ENCODE measurements around the gene MAN2A2. TPM values are rescaled to one million over a fixed set of nuclear protein-coding genes. Genes with fewer than 3 reads are reported as not detected.

MAN2A2 gene
- total RNA-seq, 1 donor from 2014 or later: 90.4 TPM

DNA sequence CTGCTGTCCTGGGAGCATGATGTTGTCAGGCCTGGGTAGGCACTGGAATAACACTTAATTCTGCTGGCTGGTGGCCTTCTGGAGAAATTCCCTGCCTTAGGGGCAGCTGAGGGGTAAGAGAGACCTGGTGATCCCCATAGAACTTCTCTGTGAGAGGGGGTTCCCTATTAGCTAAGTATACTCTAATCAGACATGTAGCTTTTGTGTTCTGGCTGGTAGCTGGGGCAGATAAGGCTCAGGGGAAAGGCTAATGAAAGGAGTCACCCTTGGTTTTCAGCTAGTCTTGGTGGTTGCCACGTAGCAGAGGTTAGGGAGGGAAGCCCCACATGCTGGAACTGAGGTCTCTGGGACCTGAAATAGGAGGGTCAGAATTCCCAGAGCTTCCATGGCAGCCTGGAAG, 30.2 kb downstream of the MAN2A2 start:
- peaks cover 12 to 33% of the 10 kb centered on the region in 2 donors for H3K4me1 ChIP-seq
- TF ChIP-seq, protein P1, sequence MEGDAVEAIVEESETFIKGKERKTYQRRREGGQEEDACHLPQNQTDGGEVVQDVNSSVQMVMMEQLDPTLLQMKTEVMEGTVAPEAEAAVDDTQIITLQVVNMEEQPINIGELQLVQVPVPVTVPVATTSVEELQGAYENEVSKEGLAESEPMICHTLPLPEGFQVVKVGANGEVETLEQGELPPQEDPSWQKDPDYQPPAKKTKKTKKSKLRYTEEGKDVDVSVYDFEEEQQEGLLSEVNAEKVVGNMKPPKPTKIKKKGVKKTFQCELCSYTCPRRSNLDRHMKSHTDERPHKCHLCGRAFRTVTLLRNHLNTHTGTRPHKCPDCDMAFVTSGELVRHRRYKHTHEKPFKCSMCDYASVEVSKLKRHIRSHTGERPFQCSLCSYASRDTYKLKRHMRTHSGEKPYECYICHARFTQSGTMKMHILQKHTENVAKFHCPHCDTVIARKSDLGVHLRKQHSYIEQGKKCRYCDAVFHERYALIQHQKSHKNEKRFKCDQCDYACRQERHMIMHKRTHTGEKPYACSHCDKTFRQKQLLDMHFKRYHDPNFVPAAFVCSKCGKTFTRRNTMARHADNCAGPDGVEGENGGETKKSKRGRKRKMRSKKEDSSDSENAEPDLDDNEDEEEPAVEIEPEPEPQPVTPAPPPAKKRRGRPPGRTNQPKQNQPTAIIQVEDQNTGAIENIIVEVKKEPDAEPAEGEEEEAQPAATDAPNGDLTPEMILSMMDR (IDR thresholded peaks at IDR 0.05): no peak
- peaks cover 0 to 6% of the 10 kb centered on the region in 2 donors for H3K36me3 ChIP-seq
- intact Hi-C loops (cut with DNase I): loop anchor here (5.0 to 10.0 kb wide), 2 partner anchors 46 to 928 kb away; partner anchors contain the start of gene ZNF710
- H3K9me3 ChIP-seq: no peaks in the 10 kb centered on the region
- H3K27me3 ChIP-seq: no peaks in the 10 kb centered on the region
- peak overlapping the region in 1 of 2 donors; percentile 88 for H3K27ac ChIP-seq
- DNase-seq (ENCODE audit: low spot score in 2 of 2): no peak
- no peak overlapping the region for H3K4me3 ChIP-seq

DNA sequence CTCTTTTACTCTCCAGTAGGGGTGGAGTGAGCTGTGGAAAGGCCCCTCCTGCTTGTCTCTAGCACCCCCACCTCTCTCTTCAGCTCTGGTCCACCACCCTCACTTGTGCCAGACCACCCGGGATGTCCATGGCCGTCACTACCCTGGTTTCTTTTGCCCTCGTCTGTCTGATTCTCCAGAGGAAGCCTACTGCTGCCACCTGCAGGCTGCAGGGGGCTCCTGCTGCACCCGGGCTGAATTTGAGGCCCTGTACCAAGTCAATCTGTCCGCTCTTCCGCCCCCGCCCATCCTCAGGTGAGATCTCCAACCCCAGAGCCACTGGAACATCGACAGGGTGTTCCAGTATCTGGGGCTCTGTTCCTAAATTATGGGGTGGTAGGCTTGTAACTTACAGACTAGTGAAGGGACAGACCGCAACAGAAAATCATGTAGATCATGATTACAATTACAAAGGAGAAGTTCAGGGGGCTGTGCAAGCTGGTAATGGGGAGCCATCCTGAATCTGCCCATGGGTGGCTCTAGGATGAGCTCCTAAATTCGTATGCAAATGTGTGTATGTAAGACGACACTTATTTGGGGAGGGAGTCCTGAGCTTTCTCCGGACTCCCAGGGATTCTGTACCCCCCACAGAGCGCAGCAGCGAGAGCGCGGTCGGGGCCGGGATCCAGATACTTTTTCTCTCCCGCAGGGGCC, 31.3 kb downstream of the MAN2A2 start:
- intact Hi-C loops (cut with DNase I): loop anchor here (2.0 to 10.0 kb wide), 3 partner anchors 22 to 930 kb away; partner anchors contain the start of gene ZNF710
- peaks cover 6 to 17% of the 10 kb centered on the region in 2 donors for H3K36me3 ChIP-seq
- H3K4me3 ChIP-seq: peak overlapping the region; percentile 72 to 77
- no peaks in the 10 kb centered on the region for H3K27me3 ChIP-seq
- H3K4me1 ChIP-seq: peaks cover 12 to 33% of the 10 kb centered on the region in 2 donors
- H3K27ac ChIP-seq: peak overlapping the region; percentile 81 to 85
- no peaks in the 10 kb centered on the region for H3K9me3 ChIP-seq
- DNase-seq (ENCODE audit: low spot score in 2 of 2): peak; percentile 54 to 93
- TF ChIP-seq, protein P1 (IDR thresholded peaks at IDR 0.05): peak; percentile 71 to 94 (median 92)

DNA sequence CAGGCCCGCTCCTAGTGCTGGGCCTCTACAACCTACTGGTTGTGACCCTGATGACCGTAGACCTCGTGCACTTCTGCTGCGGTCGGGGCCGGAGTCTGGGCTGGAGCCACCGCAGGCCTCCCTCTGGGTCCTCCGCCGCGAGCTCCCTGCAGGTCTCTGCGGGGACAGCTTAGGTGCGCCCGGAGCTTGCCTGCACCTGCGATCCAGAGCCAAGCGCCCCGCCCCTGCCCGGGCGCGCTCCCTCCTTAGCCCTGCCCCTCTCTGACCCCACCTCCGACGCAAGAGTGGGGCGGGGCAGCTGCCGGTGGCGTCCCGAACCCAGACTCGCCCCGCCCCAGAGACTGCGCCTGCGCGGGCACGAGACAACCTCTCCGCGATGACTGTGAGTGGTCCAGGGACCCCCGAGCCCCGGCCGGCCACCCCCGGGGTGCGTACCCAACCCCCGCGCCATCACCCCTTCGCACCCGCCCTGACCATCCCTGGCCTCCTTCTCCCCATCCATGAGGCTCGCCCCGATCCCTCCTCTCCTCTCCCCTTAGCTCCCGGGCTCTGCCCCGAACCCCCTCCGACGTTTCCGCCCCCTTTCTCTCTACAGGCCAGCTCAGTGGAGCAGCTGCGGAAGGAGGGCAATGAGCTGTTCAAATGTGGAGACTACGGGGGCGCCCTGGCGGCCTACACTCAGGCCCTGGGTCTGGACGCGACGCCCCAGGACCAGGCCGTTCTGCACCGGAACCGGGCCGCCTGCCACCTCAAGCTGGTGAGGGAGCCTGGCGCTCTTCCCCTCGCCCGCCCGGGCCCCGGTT, 32.0 kb downstream of the MAN2A2 start, which contains the start of gene UNC45A:
Gene UNC45A (plus strand): TSS at position 337 of the 803 bp plus-strand sequence. CDS start 40 bp downstream, at position 377.
- intact Hi-C loops (cut with DNase I): loop anchor here (2.0 to 10.0 kb wide), 4 partner anchors 22 to 930 kb away; partner anchors contain the start of genes BLM and ZNF710
- H3K9me3 ChIP-seq: no peaks in the 10 kb centered on the region
- H3K27ac ChIP-seq: peak within 1 kb of the TSS; percentile 81 to 85
- no peaks in the 10 kb centered on the region for H3K27me3 ChIP-seq
- peak; percentile 56 to 94 for DNase-seq (ENCODE audit: low spot score in 2 of 2)
- peaks cover 14 to 25% of the 10 kb centered on the region in 2 donors for H3K36me3 ChIP-seq
- peak within 1 kb of the TSS; percentile 72 to 77 for H3K4me3 ChIP-seq
- TF ChIP-seq, protein P1 (IDR thresholded peaks at IDR 0.05): no peak
- H3K4me1 ChIP-seq: peaks cover 12 to 33% of the 10 kb centered on the region in 2 donors

DNA sequence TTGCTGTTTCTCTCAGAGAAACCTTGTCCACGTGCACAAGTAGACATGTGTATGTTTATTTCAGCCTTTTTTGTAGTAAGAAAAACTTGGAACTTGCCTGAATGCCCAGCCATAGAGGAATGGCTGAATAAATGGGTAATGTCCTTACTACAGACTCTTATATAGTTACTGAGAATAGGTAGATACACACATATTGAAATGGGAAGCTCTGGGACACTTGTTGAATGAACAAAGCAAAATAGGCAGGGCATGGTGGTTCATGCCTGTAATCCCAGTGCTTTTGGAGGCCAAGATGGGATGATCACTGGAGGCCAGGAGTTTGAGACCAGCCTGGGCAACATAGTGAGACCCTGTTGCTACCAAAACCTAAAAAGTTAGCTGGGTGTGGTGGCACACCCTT, 33.7 kb downstream of the MAN2A2 start:
- peaks cover 7 to 22% of the 10 kb centered on the region in 2 donors for H3K4me1 ChIP-seq

DNA sequence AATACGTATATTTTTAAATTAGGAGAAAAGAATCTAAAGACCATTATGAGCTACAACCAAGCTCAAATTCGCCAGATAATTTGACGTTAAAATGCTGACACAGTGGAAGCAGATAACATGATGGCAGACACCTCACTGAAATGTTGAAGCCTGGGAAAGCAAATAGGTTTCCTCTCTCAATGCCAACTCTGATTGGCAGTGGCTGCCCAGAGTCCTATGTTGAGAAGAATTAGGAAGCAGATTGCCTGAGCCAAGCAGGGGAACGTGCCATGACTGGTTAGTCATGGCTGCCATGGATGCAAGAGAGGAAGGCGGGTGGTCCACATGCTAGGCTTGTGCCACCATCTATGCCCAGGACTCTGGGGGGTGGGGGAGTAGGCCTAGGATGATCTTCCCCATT, 35.2 kb downstream of the MAN2A2 start:
- Histone ChIP-seq H3K27ac (no peak overlapping the region), H3K4me1 (peaks cover 7 to 17% of the 10 kb centered on the region in 2 donors), H3K36me3 (peaks cover 45 to 56% of the 10 kb centered on the region in 2 donors), H3K27me3 (no peaks in the 10 kb centered on the region), H3K9me3 (no peaks in the 10 kb centered on the region), H3K4me3 (no peak overlapping the region)
- TF ChIP-seq, protein P1 (IDR thresholded peaks at IDR 0.05): no peak
- intact Hi-C loops (cut with DNase I): loop anchor here (5.0 to 10.0 kb wide), 2 partner anchors 221 to 933 kb away; partner anchors contain the start of genes BLM and ZNF710
- DNase-seq (ENCODE audit: low spot score in 2 of 2): no peak

More for the DNA sequence above, 33.7 kb downstream of the MAN2A2 start:
- no peak for DNase-seq (ENCODE audit: low spot score in 2 of 2)
- no peak overlapping the region for H3K4me3 ChIP-seq
- H3K9me3 ChIP-seq: no peaks in the 10 kb centered on the region
- peaks cover 30 to 41% of the 10 kb centered on the region in 2 donors for H3K36me3 ChIP-seq
- intact Hi-C loops (cut with DNase I): loop anchor here (5.0 to 10.0 kb wide), 2 partner anchors 220 to 932 kb away; partner anchors contain the start of genes BLM and ZNF710
- no peak overlapping the region for H3K27ac ChIP-seq
- no peaks in the 10 kb centered on the region for H3K27me3 ChIP-seq
- TF ChIP-seq, protein P1 (IDR thresholded peaks at IDR 0.05): no peak
